ENCODE measurements around the gene LCA5L.

- TF ChIP-seq POLR2A (IDR thresholded peaks at IDR 0.05), result no peak
- TF ChIP-seq, protein P1, sequence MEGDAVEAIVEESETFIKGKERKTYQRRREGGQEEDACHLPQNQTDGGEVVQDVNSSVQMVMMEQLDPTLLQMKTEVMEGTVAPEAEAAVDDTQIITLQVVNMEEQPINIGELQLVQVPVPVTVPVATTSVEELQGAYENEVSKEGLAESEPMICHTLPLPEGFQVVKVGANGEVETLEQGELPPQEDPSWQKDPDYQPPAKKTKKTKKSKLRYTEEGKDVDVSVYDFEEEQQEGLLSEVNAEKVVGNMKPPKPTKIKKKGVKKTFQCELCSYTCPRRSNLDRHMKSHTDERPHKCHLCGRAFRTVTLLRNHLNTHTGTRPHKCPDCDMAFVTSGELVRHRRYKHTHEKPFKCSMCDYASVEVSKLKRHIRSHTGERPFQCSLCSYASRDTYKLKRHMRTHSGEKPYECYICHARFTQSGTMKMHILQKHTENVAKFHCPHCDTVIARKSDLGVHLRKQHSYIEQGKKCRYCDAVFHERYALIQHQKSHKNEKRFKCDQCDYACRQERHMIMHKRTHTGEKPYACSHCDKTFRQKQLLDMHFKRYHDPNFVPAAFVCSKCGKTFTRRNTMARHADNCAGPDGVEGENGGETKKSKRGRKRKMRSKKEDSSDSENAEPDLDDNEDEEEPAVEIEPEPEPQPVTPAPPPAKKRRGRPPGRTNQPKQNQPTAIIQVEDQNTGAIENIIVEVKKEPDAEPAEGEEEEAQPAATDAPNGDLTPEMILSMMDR (IDR thresholded peaks at IDR 0.05), result no peak
Measured at GRCh38 chr21:39434950-39435349, 10.6 kb downstream of the LCA5L start.

Measured in uterus (tissue), 2 donors.